Thyroid gland (tissue), 4 donors: Measurements from ENCODE around the gene TTK.

Experiments
- CTCF ChIP-seq, 6 experiments: fragments of 200-600 bp in 3 of 6; fragments of 450-650 bp in 3 of 6; sonication (generic) in 3 of 6; IDR thresholded peaks; one replicate each; pipeline ENCODE4 v1.5.1; 2016 to 2019; ENCODE audit warnings: antibody characterized with exemption in 6 of 6, mild to moderate bottlenecking in 2 of 6, inconsistent platforms in 1 of 6, moderate library complexity in 1 of 6
- POLR2A ChIP-seq, 2 donors: fragments of 450-650 bp; IDR thresholded peaks; one replicate each; pipeline ENCODE4 v1.6.1; 2017; ENCODE audit warnings: antibody characterized with exemption in 2 of 2, mild to moderate bottlenecking in 2 of 2, moderate library complexity in 1 of 2

- TF ChIP-seq CTCF (IDR thresholded peaks at IDR 0.05) (no peak), POLR2A (IDR thresholded peaks at IDR 0.05) (no peak)
Observed at GRCh38 chr6:79967178-79967577, 37.3 kb upstream of the TTK start.
